Sigmoid colon (tissue), 7 donors: ENCODE data around the gene ALDH1L1. TPM values are rescaled to one million over a fixed set of nuclear protein-coding genes. Genes with fewer than 3 reads are reported as not detected.

Experiments used
- DNase-seq: peaks from one replicate; pipeline ENCODE4 v3.0.0-alpha.2; 2019
- H3K27ac ChIP-seq, 4 donors: fragments of 200-600 bp; sonication (generic); one replicate each; pipeline ENCODE4 v1.5.1; 2016 to 2019; ENCODE audit warnings: mild to moderate bottlenecking in 1 of 4
- H3K27me3 ChIP-seq, 3 donors: fragments of 200-600 bp; sonication (generic); one replicate each; pipeline ENCODE4 v1.5.1; 2019; ENCODE audit warnings: mild to moderate bottlenecking in 1 of 3
- H3K36me3 ChIP-seq, 4 donors: fragments of 200-600 bp; sonication (generic); one replicate each; pipeline ENCODE4 v1.5.1; 2016 to 2019
- H3K4me1 ChIP-seq, 4 donors: fragments of 200-600 bp; sonication (generic); one replicate each; pipeline ENCODE4 v1.5.1; 2017 to 2019
- H3K4me3 ChIP-seq, 4 donors: fragments of 200-600 bp; sonication (generic); one replicate each; pipeline ENCODE4 v1.5.1; 2017 to 2019; ENCODE audit warnings: mild to moderate bottlenecking in 2 of 4, moderate library complexity in 1 of 4
- H3K9me3 ChIP-seq, 4 donors: fragments of 200-600 bp in 3 of 4; sonication (generic) in 3 of 4; one replicate each; pipeline versions ENCODE4 v1.5.1 to v1.6.1; 2013 to 2019
- CTCF ChIP-seq, 4 experiments: fragments of 450-650 bp in 3 of 4; fragments of 200-600 bp in 1 of 4; IDR thresholded peaks; one replicate each; pipeline ENCODE4 v1.5.1; 2016 to 2019; ENCODE audit warnings: antibody characterized with exemption in 4 of 4, mild to moderate bottlenecking in 3 of 4, moderate library complexity in 2 of 4
- EP300 ChIP-seq, 4 donors: sonication (generic); formaldehyde crosslinking; IDR thresholded peaks; one replicate each; pipeline ENCODE4 v1.6.1; 2017; ENCODE audit warnings: antibody characterized with exemption in 4 of 4
- POLR2A ChIP-seq, 2 donors: fragments of 450-650 bp; IDR thresholded peaks; one replicate each; pipeline ENCODE4 v1.6.1; 2016; ENCODE audit warnings: antibody characterized with exemption in 2 of 2, mild to moderate bottlenecking in 2 of 2, moderate library complexity in 2 of 2
- POLR2AphosphoS5 ChIP-seq, 4 donors: sonication (generic); formaldehyde crosslinking; IDR thresholded peaks; one replicate each; pipeline ENCODE4 v1.6.1; 2017; ENCODE audit warnings: antibody characterized with exemption in 4 of 4
- WGBS, 2 donors: extraction: QIAGEN DNeasy Blood & Tissue Kit; methylation state at CpG; one replicate each; pipeline ENCODE4 v1.1.7; 2013; 5-methylcytosine and 5-hydroxymethylcytosine counted together
- intact Hi-C: fragments of 100-400 bp; cut with DNase I; formaldehyde crosslinking; loops from one replicate; pipeline ENCODE4 v1.15.1; 2023
- polyA plus RNA-seq, 3 donors: library from polyadenylated mRNA; stranded (reverse); fragments of 200-250 nt; gene quantifications; one replicate each; pipeline ENCODE4 v1.2.3, GENCODE V29; 2013
- total RNA-seq, 4 donors: library from RNA; depleted of rRNA; stranded (reverse); fragments of >200 nt; gene quantifications; one replicate each; pipeline ENCODE4 v1.1.0, GENCODE V29; 2016
- donor health status: healthy with polysubstance abuse.
- donor health status: Bipolar disorder and iron deficiency.
- donor health status: healthy.

The ALDH1L1 gene
- total and polyA plus RNA-seq, 7 donors = 7.2 to 32.5 (median 15.0) TPM

GRCh38 chr3:126179825-126180476 is 435 bp downstream of the ALDH1L1 start:
- Histone ChIP-seq H3K27me3 (no peaks in the 10 kb centered on the region), H3K4me1 (peaks cover 0 to 36% (median 30%) of the 10 kb centered on the region in 4 donors), H3K9me3 (no peaks in the 10 kb centered on the region), H3K36me3 (no peaks in the 10 kb centered on the region), H3K27ac (peak overlapping the region; percentile 86 to 95 (median 90)), H3K4me3 (peak overlapping the region; percentile 56 to 78 (median 62))
- intact Hi-C loops = loop anchor here (1.0 to 5.0 kb wide), 2 partner anchors 33 to 82 kb away; no protein-coding TSS in a partner anchor
- peak; percentile 87 for DNase-seq
- no peak for TF ChIP-seq CTCF (IDR thresholded peaks at IDR 0.05)
- TF ChIP-seq POLR2AphosphoS5 (IDR thresholded peaks at IDR 0.05) = peak in 2 of 4 donors; percentile 8 to 31
- peak in 1 of 4 donors; percentile 3 for TF ChIP-seq EP300 (IDR thresholded peaks at IDR 0.05)
- TF ChIP-seq POLR2A (IDR thresholded peaks at IDR 0.05) = no peak
- 3 to 4% methylated on average over 47 of the region's 47 CpGs for WGBS, 2 donors

- DNase-seq = no peak
- TF ChIP-seq CTCF (IDR thresholded peaks at IDR 0.05) = no peak
- TF ChIP-seq POLR2AphosphoS5 (IDR thresholded peaks at IDR 0.05) = no peak
- TF ChIP-seq POLR2A (IDR thresholded peaks at IDR 0.05) = no peak
- TF ChIP-seq EP300 (IDR thresholded peaks at IDR 0.05) = no peak
- Histone ChIP-seq H3K36me3 (no peaks in the 10 kb centered on the region), H3K9me3 (no peaks in the 10 kb centered on the region), H3K27me3 (no peaks in the 10 kb centered on the region), H3K27ac (no peak overlapping the region), H3K4me1 (no peaks in the 10 kb centered on the region), H3K4me3 (no peak overlapping the region)
- intact Hi-C loops = no loop called here
- WGBS, 2 donors = 80 to 87% methylated on average over 8 of the region's 8 CpGs
Observed at GRCh38 chr3:126170073-126170777, 10.2 kb downstream of the ALDH1L1 start.

- TF ChIP-seq POLR2A (IDR thresholded peaks at IDR 0.05) (no peak), CTCF (IDR thresholded peaks at IDR 0.05) (no peak), EP300 (IDR thresholded peaks at IDR 0.05) (no peak), POLR2AphosphoS5 (IDR thresholded peaks at IDR 0.05) (no peak)
- intact Hi-C loops = no loop called here
- H3K27me3 ChIP-seq = no peaks in the 10 kb centered on the region
Observed at GRCh38 chr3:126167566-126167965, 12.8 kb downstream of the ALDH1L1 start.

GRCh38 chr3:126166009-126166408 is 14.4 kb downstream of the ALDH1L1 start:
- Histone ChIP-seq H3K4me1 (no peaks in the 10 kb centered on the region), H3K27me3 (no peaks in the 10 kb centered on the region), H3K4me3 (no peak overlapping the region), H3K9me3 (peaks cover 0 to 1% (median 0%) of the 10 kb centered on the region in 4 donors), H3K36me3 (no peaks in the 10 kb centered on the region), H3K27ac (no peak overlapping the region)
- WGBS, 2 donors = 26 to 50% methylated on average over 6 of the region's 6 CpGs
- intact Hi-C loops = no loop called here
- TF ChIP-seq CTCF (IDR thresholded peaks at IDR 0.05) = no peak
- no peak for TF ChIP-seq POLR2AphosphoS5 (IDR thresholded peaks at IDR 0.05)
- no peak for TF ChIP-seq POLR2A (IDR thresholded peaks at IDR 0.05)
- TF ChIP-seq EP300 (IDR thresholded peaks at IDR 0.05) = no peak
- no peak for DNase-seq

More at GRCh38 chr3:126167566-126167965, 12.8 kb downstream of the ALDH1L1 start:
- Histone ChIP-seq H3K27ac (no peak overlapping the region), H3K4me3 (no peak overlapping the region), H3K36me3 (no peaks in the 10 kb centered on the region), H3K9me3 (peaks cover 0 to 1% (median 0%) of the 10 kb centered on the region in 4 donors), H3K4me1 (no peaks in the 10 kb centered on the region)
- DNase-seq = no peak
- 20 to 72% methylated on average over 4 of the region's 4 CpGs for WGBS, 2 donors
